NB4 (cell line): ENCODE data around the gene DGCR6L.
"Not testable (repeated sequence)": the region's sequence is repeated elsewhere in the genome, so short reads cannot be mapped to it uniquely, and the experiment has no call there.

ENCODE experiments used
- DNase-seq: peaks from one replicate; pipeline ENCODE4 v3.0.0; 2010; ENCODE audit warnings: low read depth
- H3K4me3 ChIP-seq: one replicate; pipeline ENCODE4 v1.5.1; 2011; ENCODE audit warnings: mild to moderate bottlenecking, low read depth, low read length, moderate library complexity
- CTCF ChIP-seq: IDR thresholded peaks from one replicate; pipeline ENCODE4 v1.5.1; 2012; ENCODE audit warnings: low read depth, low read length
- MAX ChIP-seq: IDR thresholded peaks from 2 replicates; pipeline ENCODE4 v1.6.1; 2011; ENCODE audit warnings: low read depth, low read length
- MYC ChIP-seq: IDR thresholded peaks from 2 replicates; pipeline ENCODE4 v1.6.1; 2011; ENCODE audit warnings: low read depth, low read length
- POLR2A ChIP-seq: IDR thresholded peaks from 2 replicates; pipeline ENCODE4 v1.6.1; 2011; ENCODE audit warnings: mild to moderate bottlenecking; ENCODE audit not compliant: insufficient read length; ENCODE audit errors: extremely low read depth

Gene DGCR6L

GRCh38 chr22:20305894-20306645 lies 13.8 kb downstream of the DGCR6L start:
- TF ChIP-seq POLR2A (no peak), MYC (no peak), MAX (peak; percentile 10; the same call in 1 of the 2 replicates)
- peak; percentile 68 for DNase-seq
- no peak overlapping the region for H3K4me3 ChIP-seq

- not testable (repeated sequence) for DNase-seq, H3K4me3 ChIP-seq
These were observed 14.5 kb downstream of the DGCR6L start for GRCh38 chr22:20305230-20305893.

- TF ChIP-seq POLR2A (no peak), CTCF (no peak), MYC (no peak), MAX (no peak)
- no peak for DNase-seq
- H3K4me3 ChIP-seq: no peak overlapping the region
These were observed 15.2 kb downstream of the DGCR6L start for GRCh38 chr22:20304646-20305045.

GRCh38 chr22:20303229-20303534 lies 16.7 kb downstream of the DGCR6L start:
- H3K4me3 ChIP-seq, DNase-seq: not testable (repeated sequence)

GRCh38 chr22:20302438-20303228 lies 17.2 kb downstream of the DGCR6L start:
- no peak for DNase-seq
- no peak overlapping the region for H3K4me3 ChIP-seq
- TF ChIP-seq MAX (no peak), POLR2A (no peak), MYC (no peak), CTCF (no peak)

GRCh38 chr22:20299746-20300136 lies 20.1 kb downstream of the DGCR6L start:
- DNase-seq: peak; percentile 35
- TF ChIP-seq MYC (no peak), CTCF (no peak), MAX (no peak), POLR2A (no peak)
- no peak overlapping the region for H3K4me3 ChIP-seq

- no peak overlapping the region for H3K4me3 ChIP-seq
- TF ChIP-seq MAX: no peak
- no peak for TF ChIP-seq POLR2A
- no peak for TF ChIP-seq CTCF
- no peak for TF ChIP-seq MYC
- peak; percentile 67 for DNase-seq
These were observed 20.8 kb downstream of the DGCR6L start for GRCh38 chr22:20298803-20299745.
